HEK293 (cell line): ENCODE measurements around the gene TAS2R40.

Source experiments
- CTCF ChIA-PET: fragments of 350-600 bp; formaldehyde crosslinking; extraction: SDS; loops from one replicate; lab custom pipeline; 2021; ENCODE audit warnings: antibody characterized with exemption; lab: Yijun Ruan, JAX
- POLR2A ChIA-PET: fragments of 300-600 bp; formaldehyde crosslinking; extraction: SDS; loops from one replicate; lab custom pipeline; 2020; ENCODE audit warnings: antibody characterized with exemption, inconsistent platforms; lab: Yijun Ruan, JAX
- H3K27ac ChIP-seq: fragments of 200-500 bp; sonication (Bioruptor generic); 2 replicates; pipeline ENCODE4 v1.5.1; 2014; ENCODE audit warnings: low read depth, low read length, control low read depth, inconsistent platforms; ENCODE audit errors: extremely low read depth
- H3K36me3 ChIP-seq, 2 experiments: fragments of 200-500 bp in 1 of 2; sonication (Bioruptor generic) in 1 of 2; 1 replicate in 1 of 2; 2 replicates in 1 of 2; pipeline ENCODE4 v1.5.1; 2014 to 2017; ENCODE audit warnings: inconsistent platforms in 2 of 2, low read length in 2 of 2; ENCODE audit not compliant: control insufficient read depth in 2 of 2, insufficient read depth in 1 of 2
- H3K4me1 ChIP-seq: fragments of 200-500 bp; sonication (Bioruptor generic); 2 replicates; pipeline ENCODE4 v1.5.1; 2014; ENCODE audit warnings: mild to moderate bottlenecking, low read length, inconsistent platforms; ENCODE audit not compliant: control insufficient read depth, insufficient read depth
- H3K4me3 ChIP-seq: 2 replicates; pipeline ENCODE4 v1.5.1; 2011; ENCODE audit warnings: low read depth, mild to moderate bottlenecking, control low read depth, low read length, moderate library complexity
- H3K9me3 ChIP-seq: fragments of 200-500 bp; sonication (Bioruptor generic); 2 replicates; pipeline ENCODE4 v1.5.1; 2014; ENCODE audit warnings: low read depth, low read length, inconsistent platforms; ENCODE audit not compliant: control insufficient read depth, insufficient read depth
- EGR2 ChIP-seq: fragments of 450-650 bp; formaldehyde crosslinking; IDR thresholded peaks from 2 replicates; pipeline ENCODE4 v1.5.1; 2016; ENCODE audit warnings: low read depth, missing biosample characterization, missing genetic modification characterization
- KLF1 ChIP-seq: fragments of 450-650 bp; formaldehyde crosslinking; IDR thresholded peaks from 2 replicates; pipeline ENCODE4 v1.5.1; 2016; ENCODE audit warnings: missing biosample characterization, missing genetic modification characterization
- KLF16 ChIP-seq: fragments of 450-650 bp; formaldehyde crosslinking; IDR thresholded peaks from 2 replicates; pipeline ENCODE4 v1.5.1; 2017; ENCODE audit warnings: missing biosample characterization, missing genetic modification characterization
- REPIN1 ChIP-seq: fragments of 450-650 bp; formaldehyde crosslinking; IDR thresholded peaks from 2 replicates; pipeline ENCODE4 v1.5.1; 2017; ENCODE audit warnings: missing biosample characterization, missing genetic modification characterization, low read depth
- WT1 ChIP-seq: fragments of 450-650 bp; formaldehyde crosslinking; IDR thresholded peaks from 2 replicates; pipeline ENCODE4 v1.5.1; 2016; ENCODE audit warnings: missing biosample characterization, missing genetic modification characterization
- ZBTB26 ChIP-seq: fragments of 450-650 bp; formaldehyde crosslinking; optimal IDR thresholded peaks from 2 replicates; pipeline ENCODE3; 2016; ENCODE audit warnings: missing biosample characterization, mild to moderate bottlenecking, missing genetic modification characterization
- ZNF10 ChIP-seq: fragments of 450-650 bp; formaldehyde crosslinking; IDR thresholded peaks from 2 replicates; pipeline ENCODE4 v1.5.1; 2017; ENCODE audit warnings: missing biosample characterization, missing genetic modification characterization
- ZNF112 ChIP-seq: fragments of 450-650 bp; formaldehyde crosslinking; IDR thresholded peaks from 2 replicates; pipeline ENCODE4 v1.5.0; 2017; ENCODE audit warnings: missing biosample characterization, missing genetic modification characterization
- ZNF174 ChIP-seq: fragments of 450-650 bp; formaldehyde crosslinking; IDR thresholded peaks from 2 replicates; pipeline ENCODE4 v1.5.0; 2017; ENCODE audit warnings: missing biosample characterization, mild to moderate bottlenecking, missing genetic modification characterization
- ZNF2 ChIP-seq: fragments of 450-650 bp; formaldehyde crosslinking; IDR thresholded peaks from 2 replicates; pipeline ENCODE4 v1.5.1; 2016; ENCODE audit warnings: missing biosample characterization, missing genetic modification characterization
- ZNF214 ChIP-seq: fragments of 450-650 bp; formaldehyde crosslinking; IDR thresholded peaks from 2 replicates; pipeline ENCODE4 v1.5.1; 2017; ENCODE audit warnings: missing biosample characterization, mild to moderate bottlenecking, missing genetic modification characterization, borderline replicate concordance
- ZNF223 ChIP-seq: fragments of 450-650 bp; formaldehyde crosslinking; IDR thresholded peaks from 2 replicates; pipeline ENCODE4 v1.5.1; 2016; ENCODE audit warnings: missing biosample characterization, missing genetic modification characterization
- ZNF23 ChIP-seq: fragments of 450-650 bp; formaldehyde crosslinking; IDR thresholded peaks from 2 replicates; pipeline ENCODE4 v1.5.1; 2016; ENCODE audit warnings: missing biosample characterization, missing genetic modification characterization, borderline replicate concordance
- ZNF266 ChIP-seq: fragments of 450-650 bp; formaldehyde crosslinking; IDR thresholded peaks from 2 replicates; pipeline ENCODE4 v1.5.1; 2016; ENCODE audit warnings: missing biosample characterization, missing genetic modification characterization, low read depth
- ZNF280C ChIP-seq: fragments of 450-650 bp; formaldehyde crosslinking; IDR thresholded peaks from 2 replicates; pipeline ENCODE4 v1.5.1; 2016; ENCODE audit warnings: missing biosample characterization, missing genetic modification characterization
- ZNF302 ChIP-seq: fragments of 450-650 bp; formaldehyde crosslinking; IDR thresholded peaks from 2 replicates; pipeline ENCODE4 v1.5.1; 2016; ENCODE audit warnings: missing biosample characterization, missing genetic modification characterization, low read depth
- ZNF473 ChIP-seq: fragments of 450-650 bp; formaldehyde crosslinking; IDR thresholded peaks from 2 replicates; pipeline ENCODE4 v1.5.1; 2017; ENCODE audit warnings: missing biosample characterization, missing genetic modification characterization
- ZNF48 ChIP-seq: fragments of 450-650 bp; formaldehyde crosslinking; IDR thresholded peaks from 2 replicates; pipeline ENCODE4 v1.5.1; 2016; ENCODE audit warnings: missing biosample characterization, missing genetic modification characterization
- ZNF558 ChIP-seq: fragments of 450-650 bp; formaldehyde crosslinking; IDR thresholded peaks from 2 replicates; pipeline ENCODE4 v1.5.1; 2016; ENCODE audit warnings: missing biosample characterization, missing genetic modification characterization
- ZNF610 ChIP-seq: fragments of 450-650 bp; formaldehyde crosslinking; IDR thresholded peaks from 2 replicates; pipeline ENCODE4 v1.5.1; 2016; ENCODE audit warnings: missing biosample characterization, missing genetic modification characterization, borderline replicate concordance
- ZNF624 ChIP-seq: fragments of 450-650 bp; formaldehyde crosslinking; IDR thresholded peaks from 2 replicates; pipeline ENCODE4 v1.5.1; 2017; ENCODE audit warnings: missing biosample characterization, missing genetic modification characterization
- ZNF692 ChIP-seq: fragments of 450-650 bp; formaldehyde crosslinking; IDR thresholded peaks from 2 replicates; pipeline ENCODE4 v1.5.1; 2016; ENCODE audit warnings: missing biosample characterization, missing genetic modification characterization
- ZNF777 ChIP-seq: fragments of 450-650 bp; formaldehyde crosslinking; IDR thresholded peaks from 2 replicates; pipeline ENCODE4 v1.5.1; 2017; ENCODE audit warnings: missing biosample characterization, missing genetic modification characterization, borderline replicate concordance
- ZNF792 ChIP-seq: fragments of 450-650 bp; formaldehyde crosslinking; IDR thresholded peaks from 2 replicates; pipeline ENCODE4 v1.5.1; 2016; ENCODE audit warnings: missing biosample characterization, missing genetic modification characterization
- ZNF843 ChIP-seq: fragments of 450-650 bp; formaldehyde crosslinking; IDR thresholded peaks from 2 replicates; pipeline ENCODE4 v1.5.1; 2016; ENCODE audit warnings: missing biosample characterization, missing genetic modification characterization
- TF ChIP-seq, protein P1 (sequence below): fragments of 450-650 bp; formaldehyde crosslinking; IDR thresholded peaks from 2 replicates; pipeline ENCODE4 v1.5.1; 2017; ENCODE audit warnings: missing biosample characterization, missing genetic modification characterization
- TF ChIP-seq, protein P2 (sequence below): fragments of 450-650 bp; formaldehyde crosslinking; IDR thresholded peaks from 2 replicates; pipeline ENCODE4 v1.5.1; 2016; ENCODE audit warnings: missing biosample characterization, missing genetic modification characterization

TAS2R40 gene

DNA sequence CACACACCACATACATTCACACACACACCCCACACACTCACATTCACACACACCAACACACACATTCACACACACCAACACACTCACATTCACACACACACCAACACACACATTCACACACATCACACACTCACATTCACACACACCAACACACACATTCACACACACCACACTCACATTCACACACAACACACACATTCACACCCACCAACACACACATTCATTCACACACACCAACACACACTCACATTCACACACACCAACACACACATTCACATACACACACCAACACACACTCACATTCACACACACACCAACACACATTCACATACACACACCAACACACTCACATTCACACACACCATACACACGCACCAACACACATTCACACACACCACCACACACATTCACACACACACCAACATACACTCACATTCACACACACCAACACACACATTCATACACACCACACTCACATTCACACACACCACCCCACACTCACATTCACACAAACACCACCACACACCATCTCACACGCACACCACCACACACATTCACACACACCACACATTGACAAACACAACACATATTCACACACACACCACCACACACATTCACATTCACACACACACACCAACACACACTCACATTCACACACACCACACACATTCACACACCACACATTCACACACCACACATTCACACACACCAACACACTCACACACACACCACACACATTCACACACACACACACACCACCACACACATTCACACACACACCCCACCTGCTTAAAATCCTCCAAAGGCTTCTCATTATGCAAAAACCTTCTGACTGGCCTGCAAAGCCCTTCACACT lies 9.0 kb downstream of the TAS2R40 start (continued):
- TF ChIP-seq ZNF223 (tag by site-specific recombination) (no peak), ZNF558 (no peak), ZNF23 (no peak), ZNF214 (tag by site-specific recombination) (no peak), ZNF302 (tag by site-specific recombination) (no peak), ZNF112 (tag by site-specific recombination) (no peak), ZNF777 (tag by site-specific recombination) (no peak), ZNF266 (tag by site-specific recombination) (0 out of 2 replicates have a peak, but pooled peaks have one; percentile 17), ZNF280C (0 out of 2 replicates have a peak, but pooled peaks have one; percentile 16), WT1 (tag by site-specific recombination) (no peak), KLF1 (no peak), ZNF610 (tag by site-specific recombination) (no peak), ZNF48 (tag by site-specific recombination) (no peak), ZNF2 (tag by site-specific recombination) (no peak), ZNF10 (tag by site-specific recombination) (no peak), ZNF792 (tag by site-specific recombination) (no peak)
- TF ChIP-seq, protein P1, sequence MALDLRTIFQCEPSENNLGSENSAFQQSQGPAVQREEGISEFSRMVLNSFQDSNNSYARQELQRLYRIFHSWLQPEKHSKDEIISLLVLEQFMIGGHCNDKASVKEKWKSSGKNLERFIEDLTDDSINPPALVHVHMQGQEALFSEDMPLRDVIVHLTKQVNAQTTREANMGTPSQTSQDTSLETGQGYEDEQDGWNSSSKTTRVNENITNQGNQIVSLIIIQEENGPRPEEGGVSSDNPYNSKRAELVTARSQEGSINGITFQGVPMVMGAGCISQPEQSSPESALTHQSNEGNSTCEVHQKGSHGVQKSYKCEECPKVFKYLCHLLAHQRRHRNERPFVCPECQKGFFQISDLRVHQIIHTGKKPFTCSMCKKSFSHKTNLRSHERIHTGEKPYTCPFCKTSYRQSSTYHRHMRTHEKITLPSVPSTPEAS (tag by site-specific recombination) = peak; percentile 79

- ChIA-PET CTCF (interaction anchor here (0.6 to 2.8 kb wide), 4 partner anchors 14 to 71 kb away, joined by 3 to 16 read pairs (median 3); no protein-coding TSS in a partner anchor), POLR2A (no interaction called here)
- no peaks in the 10 kb centered on the region for H3K36me3 ChIP-seq
- no peak overlapping the region for H3K4me3 ChIP-seq
- no peaks in the 10 kb centered on the region for H3K9me3 ChIP-seq
- H3K27ac ChIP-seq = no peak overlapping the region
- no peaks in the 10 kb centered on the region for H3K4me1 ChIP-seq
- TF ChIP-seq ZNF473 (no peak), ZNF843 (tag by site-specific recombination) (no peak), KLF16 (no peak), ZNF174 (tag by site-specific recombination) (no peak), ZNF558 (no peak), ZNF624 (no peak), ZNF692 (tag by site-specific recombination) (no peak), EGR2 (no peak), ZBTB26 (tag by site-specific recombination) (no peak), REPIN1 (tag by site-specific recombination) (no peak)
- TF ChIP-seq, protein P2, sequence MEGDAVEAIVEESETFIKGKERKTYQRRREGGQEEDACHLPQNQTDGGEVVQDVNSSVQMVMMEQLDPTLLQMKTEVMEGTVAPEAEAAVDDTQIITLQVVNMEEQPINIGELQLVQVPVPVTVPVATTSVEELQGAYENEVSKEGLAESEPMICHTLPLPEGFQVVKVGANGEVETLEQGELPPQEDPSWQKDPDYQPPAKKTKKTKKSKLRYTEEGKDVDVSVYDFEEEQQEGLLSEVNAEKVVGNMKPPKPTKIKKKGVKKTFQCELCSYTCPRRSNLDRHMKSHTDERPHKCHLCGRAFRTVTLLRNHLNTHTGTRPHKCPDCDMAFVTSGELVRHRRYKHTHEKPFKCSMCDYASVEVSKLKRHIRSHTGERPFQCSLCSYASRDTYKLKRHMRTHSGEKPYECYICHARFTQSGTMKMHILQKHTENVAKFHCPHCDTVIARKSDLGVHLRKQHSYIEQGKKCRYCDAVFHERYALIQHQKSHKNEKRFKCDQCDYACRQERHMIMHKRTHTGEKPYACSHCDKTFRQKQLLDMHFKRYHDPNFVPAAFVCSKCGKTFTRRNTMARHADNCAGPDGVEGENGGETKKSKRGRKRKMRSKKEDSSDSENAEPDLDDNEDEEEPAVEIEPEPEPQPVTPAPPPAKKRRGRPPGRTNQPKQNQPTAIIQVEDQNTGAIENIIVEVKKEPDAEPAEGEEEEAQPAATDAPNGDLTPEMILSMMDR (tag by site-specific recombination) = no peak
Observed at GRCh38 chr7:143233816-143234532, 12.1 kb downstream of the TAS2R40 start.
